ENCODE data around the gene ASCC3.
"Not testable (repeated sequence)": the region's sequence is repeated elsewhere in the genome, so short reads cannot be mapped to it uniquely, and the experiment has no call there.

The ASCC3 gene

DNA sequence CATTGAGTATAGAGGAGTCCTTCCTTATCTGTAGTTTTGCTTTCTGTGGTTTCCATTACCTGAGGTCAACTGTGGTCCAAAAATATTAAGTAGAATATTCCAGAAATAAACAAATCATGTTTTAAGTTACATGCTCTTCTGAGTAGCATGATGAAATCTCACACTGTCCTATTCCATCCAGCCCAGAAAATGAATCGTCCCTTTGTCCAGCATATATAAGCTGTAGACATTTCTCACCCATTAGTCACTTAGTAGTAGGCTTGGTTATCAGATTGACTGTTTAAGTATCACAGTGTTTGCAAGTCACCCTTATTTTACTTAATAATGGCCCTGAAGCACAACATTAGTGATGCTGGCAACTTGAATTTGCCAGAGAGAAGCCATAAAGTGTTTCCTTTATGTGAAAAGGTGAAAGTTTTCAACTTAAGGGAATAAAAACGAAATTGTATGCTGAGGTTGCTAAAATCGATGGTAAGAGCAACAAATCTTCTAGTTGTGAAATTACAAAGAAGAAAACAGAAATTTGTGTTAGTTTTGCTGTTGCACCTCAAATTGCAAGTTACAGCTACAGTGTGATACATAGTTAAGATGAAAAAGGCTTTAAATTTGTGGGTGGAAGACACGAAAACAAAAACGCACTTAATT lies 217.8 kb downstream of the ASCC3 start:
- DNase-seq (ENCODE audit: low read depth) = peak; percentile 27

DNA sequence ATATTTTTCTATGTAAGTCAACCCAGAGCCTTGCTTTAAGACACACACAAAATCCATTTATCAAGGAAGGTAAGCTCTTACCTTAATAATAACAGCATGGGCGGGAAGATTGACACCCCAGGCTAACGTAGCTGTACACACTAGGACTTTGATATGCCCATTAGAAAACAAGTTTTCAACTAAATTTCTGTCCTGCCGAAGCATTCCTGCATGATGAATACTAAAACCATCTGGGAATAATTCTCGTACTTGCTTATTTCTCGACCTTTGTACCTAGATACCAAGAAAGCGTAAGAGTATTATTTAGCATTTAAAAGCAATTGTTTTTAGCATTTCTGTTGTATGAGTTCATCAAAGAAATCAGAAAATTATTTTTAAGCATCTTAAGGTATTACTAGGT lies 218.9 kb downstream of the ASCC3 start:
- no peak for DNase-seq (ENCODE audit: low read depth)

DNA sequence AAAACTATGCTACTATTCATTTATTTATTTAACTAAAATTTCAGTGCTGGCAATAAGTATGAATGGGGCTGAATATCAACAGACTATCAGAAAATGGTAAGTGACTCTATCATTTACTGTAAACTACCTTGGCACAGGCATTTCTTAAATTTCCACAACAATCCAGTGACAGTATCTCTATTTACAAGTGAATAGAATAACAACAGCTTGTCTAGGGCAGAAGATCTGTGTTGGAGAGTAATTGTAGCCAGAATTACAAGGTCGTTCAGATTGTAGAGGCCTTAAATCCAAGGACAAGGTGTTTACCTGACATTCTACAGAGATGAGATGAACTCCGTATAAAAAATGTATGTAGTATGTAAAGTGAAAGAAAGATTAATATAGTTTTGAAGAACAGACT lies 222.6 kb downstream of the ASCC3 start:
- no peak for DNase-seq (ENCODE audit: low read depth)

DNA sequence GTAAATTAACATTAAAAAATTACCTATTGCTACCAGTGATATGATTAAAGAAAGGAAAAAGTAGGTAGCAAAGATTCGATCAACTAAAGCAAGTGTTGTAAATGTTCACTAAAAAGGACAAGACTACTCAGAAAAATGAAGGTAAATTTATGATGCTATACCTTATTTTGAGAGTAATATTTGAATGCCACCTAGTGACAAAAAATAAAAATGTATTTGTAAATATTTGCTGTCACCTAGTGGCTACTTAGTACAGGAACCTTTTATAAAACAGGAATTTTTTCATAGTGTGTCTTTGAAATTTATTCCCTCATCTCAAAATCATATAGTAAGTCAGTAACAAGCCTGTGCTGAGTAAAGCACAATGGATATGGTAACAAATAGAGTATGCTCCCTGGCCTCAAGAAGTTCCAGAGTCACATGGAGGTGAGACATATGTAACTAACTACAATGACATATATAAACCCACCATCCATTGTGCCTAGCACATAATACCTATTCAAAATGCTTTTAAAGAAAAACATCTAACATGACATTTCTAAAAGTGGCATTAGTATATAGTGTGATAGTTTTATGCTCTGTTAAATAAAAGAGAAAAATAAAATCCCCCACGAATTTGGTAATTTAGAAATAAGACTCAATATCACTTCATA lies 223.3 kb downstream of the ASCC3 start:
- DNase-seq (ENCODE audit: low read depth) = no peak

DNA sequence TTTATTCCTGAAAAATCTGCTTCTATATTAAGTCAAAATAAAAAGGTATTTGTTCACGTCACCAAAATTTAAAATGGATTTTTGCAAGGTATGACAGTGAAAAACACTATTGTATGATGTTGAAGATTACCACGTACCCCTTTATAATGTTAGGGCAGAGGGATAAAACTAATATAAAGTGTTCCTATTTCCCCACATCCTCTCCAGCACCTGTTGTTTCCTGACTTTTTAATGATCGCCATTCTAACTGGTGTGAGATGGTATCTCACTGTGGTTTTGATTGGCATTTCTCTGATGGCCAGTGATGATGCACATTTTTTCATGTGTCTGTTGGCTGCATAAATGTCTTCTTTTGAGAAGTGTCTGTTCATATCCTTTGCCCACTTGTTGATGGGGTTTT lies 240.0 kb downstream of the ASCC3 start:
- not testable (repeated sequence) for DNase-seq (ENCODE audit: low read depth)

DNA sequence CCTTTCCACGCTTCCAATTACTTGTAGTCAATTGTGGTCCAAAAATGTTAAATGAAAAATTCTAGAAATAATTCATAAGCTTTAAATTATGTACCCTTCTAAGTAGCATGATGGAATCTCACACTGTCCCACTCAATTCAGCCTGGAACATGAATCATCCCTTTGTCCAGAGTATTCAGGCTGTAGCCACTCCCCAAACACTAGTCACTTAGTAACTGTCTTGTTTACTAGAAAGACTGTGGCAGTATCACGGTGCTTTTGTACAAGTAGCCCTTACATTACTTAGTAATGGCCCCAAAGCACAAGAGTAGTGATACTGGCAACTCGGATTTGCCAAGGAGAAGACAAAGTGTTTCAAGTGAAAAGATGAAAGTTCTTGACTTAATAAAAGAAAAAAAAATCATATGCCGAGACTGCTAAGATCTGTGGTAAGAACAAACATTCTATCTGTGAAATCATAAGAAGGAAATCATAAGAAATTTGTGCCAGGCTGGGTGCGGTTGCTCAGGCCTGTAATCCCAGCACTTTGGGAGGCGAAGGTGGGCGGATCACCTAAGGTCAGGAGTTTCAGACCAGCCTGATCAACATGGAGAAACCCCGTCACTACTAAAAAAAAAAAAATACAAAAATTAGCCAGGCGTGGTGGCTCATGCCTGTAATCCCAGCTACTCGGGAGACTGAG lies 247.9 kb downstream of the ASCC3 start:
- peak; percentile 83 for DNase-seq (ENCODE audit: low read depth)

DNA sequence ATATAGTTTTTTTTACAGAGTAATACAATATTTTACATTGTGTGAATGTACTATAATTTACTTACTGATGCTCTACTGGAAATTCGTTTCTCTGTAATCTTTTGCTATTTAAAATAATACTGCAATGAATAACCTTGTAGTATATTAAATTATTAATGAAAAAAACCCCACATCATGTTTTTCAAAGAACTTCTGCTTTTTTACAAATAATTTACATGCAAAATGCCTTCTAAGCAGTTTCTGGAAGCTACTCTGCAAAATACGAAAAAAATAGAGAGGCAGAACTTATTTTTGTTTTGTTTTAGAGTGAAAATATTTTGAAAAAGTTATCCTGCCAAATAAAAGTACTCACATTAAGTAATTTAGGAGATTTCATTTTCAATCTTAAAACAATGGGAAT lies 250.6 kb downstream of the ASCC3 start:
- DNase-seq (ENCODE audit: low read depth) = no peak

DNA sequence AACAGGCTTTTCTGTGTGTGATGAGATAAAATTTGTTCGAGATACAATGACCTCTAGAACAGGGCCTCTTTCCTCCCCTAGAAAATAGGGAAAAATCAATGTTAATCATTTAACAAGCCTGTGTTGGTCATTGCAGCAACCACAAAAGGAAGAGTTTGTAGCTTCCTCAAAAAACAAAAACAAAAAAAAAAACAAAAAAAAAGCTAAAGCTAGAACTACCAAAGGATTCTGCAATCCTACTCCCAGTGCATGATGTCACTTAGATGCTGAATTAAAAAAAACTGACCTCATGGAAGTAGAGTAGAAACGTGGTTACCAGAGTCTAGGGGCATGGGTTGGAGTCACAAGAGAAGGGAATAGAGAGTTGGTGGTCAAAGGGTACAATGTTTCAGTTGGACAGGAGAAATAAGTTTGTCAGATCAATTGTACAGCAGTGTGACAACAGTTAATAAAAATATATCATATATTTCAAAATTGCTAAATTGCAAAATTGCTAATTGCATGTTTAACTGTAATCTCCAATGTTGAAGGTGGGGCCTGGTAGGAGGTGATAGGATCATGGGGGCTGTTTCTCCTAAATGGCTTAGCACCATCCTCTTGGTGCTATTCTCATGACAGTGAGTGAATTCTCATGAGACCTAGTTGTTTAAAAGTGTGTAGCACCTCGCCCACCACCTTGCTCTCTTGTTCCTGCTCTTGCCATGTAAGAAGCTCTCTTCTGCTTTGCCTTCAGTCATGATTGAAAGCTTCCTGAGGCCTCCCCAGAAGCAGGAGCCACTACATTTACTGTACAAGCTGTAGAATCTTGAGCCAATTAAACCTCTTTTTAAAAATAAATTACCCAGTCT lies 253.0 kb downstream of the ASCC3 start:
- DNase-seq (ENCODE audit: low read depth) = no peak

DNA sequence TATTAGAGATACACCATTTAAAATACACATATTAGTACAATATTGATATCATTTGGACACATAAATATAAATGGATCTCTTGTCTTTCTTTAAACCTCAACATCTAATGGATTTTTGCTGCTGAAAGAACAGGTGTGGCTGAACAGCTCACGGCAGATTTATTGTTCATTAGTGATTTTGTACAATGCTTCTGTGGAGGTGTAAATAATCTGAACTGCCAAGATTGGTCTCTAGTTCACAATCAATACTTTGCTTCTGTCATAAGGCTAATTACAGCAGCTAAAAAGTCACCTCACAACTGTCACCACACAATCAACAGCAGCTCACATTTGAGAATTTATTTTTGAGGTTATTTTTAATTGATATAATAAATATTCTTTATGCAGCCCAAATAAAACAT lies 254.4 kb downstream of the ASCC3 start:
- no peak for DNase-seq (ENCODE audit: low read depth)

DNA sequence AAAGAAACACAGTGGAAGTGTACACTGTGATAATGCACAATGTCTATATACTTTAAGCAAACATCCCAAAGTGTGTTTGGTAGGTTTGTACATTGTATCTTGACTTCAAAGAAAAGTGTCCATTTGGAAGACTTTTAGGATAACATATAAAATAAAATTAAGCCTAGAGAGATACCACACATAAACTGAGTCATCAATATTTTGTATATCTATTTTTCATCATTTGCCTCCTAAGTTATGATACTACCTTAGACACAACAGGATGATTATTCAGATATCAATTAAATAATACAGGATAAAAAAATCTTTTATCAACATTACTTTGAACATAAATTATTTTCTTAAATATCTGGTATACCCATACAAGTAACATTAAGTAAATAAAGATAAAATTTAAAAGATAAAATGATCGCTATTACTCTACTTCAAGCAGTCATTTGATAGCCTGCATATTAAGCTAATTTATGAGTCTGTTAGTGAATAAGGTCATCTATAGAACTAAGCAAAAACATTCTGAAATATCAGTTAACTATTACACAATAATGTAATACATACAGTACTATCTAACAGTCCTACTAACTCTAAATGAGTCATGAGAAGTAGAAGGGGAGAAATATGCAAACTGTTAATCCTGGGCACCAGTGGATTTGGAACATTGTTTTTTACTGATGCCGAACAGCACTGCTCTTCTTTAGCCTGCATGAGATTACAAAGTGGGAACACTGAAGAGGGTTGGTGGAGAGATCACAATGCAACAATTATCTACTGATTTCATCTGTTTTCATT lies 258.0 kb downstream of the ASCC3 start:
- DNase-seq (ENCODE audit: low read depth) = no peak

DNA sequence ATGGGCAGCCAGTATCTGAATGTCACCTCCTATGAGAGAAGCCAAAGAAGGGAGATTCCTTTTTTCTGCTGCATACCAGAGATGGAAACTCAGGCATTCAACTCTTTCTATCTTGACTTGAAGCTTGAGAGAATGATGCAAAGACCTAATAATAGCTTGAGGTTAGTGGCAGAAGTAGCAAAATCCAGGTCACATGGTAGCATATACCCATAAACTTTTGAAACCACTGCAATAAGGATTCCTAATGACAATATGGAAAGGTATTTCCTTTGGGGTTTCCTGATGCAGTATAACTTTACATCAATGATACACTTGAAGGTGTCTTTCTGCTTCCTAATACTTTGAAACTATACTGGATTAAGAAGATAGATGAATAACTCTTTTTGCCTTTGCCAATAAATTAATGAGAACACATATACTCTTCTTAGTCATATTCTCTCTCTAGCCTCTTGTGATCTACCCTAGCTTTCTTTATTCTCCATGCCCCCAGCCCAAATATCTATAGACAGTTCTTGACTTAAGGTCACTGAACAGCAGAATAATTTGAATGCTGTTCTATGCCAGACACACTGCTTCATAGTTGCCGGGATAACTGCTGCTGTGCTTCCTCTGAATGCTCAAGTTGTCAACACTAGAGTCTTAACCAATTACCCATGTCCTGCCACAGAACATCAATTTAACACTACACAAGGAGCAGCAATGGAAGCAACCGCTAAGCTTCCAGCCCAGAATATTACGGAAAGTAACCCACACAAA lies 260.9 kb downstream of the ASCC3 start:
- peak; percentile 7 for DNase-seq (ENCODE audit: low read depth)

DNA sequence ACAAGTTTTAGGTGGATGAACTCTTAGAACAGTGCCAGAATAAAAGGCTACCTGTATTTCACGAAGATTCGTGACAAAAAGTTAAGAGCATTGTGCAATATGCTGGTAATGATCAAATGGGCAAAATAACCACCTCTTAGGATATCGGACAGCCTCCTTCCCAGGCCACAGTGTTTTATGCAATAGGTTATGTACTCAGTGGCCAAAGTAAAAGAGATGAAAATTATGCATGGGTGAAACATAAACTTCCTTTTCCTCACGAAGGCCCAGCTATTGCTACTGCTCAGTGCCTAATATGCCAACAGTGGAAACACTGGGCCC lies 262.8 kb downstream of the ASCC3 start:
- DNase-seq (ENCODE audit: low read depth) = no peak

DNA sequence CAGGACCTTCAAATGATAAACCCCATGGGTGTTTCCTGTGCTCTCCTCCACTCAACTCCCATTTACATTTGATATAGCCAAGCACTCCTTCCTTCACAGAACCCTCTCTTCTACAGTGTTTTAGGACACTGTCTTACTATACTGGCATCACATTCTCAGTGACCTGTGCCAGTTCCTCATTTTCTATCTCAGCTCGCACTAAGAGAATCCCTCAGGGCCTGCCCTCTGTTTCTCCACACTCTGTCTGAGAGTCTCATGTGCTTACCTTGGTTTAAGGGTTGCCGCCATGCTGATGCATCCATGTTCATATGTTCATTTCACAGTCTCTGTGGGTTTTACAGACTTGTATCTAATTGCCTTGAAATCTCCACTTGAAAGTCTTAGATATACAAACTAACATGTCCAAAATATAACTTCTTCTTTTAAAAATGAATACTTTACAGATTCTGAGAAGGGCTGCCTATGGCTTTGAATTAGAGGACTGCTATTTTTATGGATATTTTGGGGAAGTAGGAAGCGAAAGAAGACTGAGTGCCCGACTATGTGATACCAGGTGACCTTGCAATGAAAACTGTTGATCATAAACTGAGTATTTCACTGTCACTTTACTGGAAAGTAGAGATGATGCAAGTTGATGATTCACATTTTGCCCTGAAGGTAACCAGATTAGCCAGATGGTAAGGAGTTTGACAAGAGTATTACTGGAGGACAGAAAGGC lies 263.3 kb downstream of the ASCC3 start:
- no peak for DNase-seq (ENCODE audit: low read depth)

DNA sequence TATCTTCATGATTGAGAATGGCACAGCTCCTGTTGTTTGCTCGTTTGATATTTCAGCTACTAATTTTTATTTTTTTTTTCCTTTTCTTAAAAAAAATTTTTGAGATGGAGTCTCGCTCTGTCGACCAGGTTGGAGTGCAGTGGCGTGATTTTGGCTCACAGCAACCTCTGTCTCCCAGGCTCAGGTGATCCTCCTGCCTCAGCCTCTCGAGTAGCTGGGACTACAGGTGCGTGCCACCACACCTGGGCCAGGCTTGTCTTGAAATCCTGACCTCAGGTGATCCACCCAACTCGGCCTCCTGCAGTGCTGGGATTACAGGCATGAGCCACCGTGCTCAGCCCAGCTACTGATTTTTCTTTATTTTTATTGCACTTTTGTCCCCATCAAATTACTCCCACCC lies 266.2 kb downstream of the ASCC3 start:
- DNase-seq (ENCODE audit: low read depth) = no peak

DNA sequence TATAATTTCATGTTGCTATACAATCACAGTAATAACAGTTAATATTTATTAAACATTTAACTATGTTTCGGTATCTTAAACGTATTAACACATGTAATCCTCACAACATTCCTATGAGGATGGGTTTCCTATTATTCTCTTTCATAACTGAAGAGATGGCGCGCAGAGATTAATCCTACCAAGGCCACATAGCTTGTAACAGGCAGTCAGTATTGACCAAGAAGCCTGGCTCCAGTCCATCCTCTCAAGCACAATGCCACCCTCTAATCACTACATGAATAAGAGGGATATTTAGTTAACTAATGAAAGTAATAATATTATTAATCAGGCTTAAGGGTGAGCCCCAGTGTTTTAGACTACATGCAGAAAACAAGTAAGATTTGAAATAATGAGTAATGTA lies 266.7 kb downstream of the ASCC3 start:
- no peak for DNase-seq (ENCODE audit: low read depth)

DNA sequence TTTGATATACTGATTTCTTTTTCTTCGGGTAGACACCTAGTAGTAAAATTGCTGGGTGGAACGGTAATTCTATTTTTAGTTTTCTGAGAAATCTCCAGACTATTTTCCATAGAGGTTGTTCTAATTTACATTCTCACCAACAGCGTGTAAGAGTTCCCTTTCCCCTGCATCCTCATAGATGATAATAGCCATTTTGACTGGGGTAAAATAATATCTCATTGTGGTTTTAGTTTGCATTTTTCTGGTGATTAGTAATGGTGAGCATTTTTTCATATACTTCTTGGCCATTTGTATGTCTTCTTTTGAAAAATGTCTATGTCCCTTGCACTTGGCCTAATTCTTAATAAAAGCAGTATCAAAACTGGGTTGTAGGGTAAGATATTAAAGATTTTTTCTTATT lies 267.5 kb downstream of the ASCC3 start:
- DNase-seq (ENCODE audit: low read depth) = no peak

DNA sequence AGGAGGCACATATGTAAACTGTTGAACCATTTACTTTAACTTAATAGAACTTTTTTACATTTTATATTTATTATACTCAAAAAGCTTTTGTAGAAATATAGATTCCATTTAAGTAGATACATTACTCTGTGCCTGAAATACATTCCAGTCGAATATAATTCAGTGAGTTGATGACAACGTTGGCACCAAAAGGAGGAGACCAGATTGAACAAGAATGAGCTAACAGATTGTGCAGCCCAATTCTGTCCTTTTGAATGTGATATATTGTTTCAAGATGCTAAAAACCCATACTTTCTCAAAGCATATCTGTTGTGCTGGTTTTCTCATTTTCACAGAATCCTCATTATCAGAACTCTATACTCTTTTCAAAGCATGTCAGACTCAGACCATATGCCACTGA lies 269.0 kb downstream of the ASCC3 start:
- no peak for DNase-seq (ENCODE audit: low read depth)

DNA sequence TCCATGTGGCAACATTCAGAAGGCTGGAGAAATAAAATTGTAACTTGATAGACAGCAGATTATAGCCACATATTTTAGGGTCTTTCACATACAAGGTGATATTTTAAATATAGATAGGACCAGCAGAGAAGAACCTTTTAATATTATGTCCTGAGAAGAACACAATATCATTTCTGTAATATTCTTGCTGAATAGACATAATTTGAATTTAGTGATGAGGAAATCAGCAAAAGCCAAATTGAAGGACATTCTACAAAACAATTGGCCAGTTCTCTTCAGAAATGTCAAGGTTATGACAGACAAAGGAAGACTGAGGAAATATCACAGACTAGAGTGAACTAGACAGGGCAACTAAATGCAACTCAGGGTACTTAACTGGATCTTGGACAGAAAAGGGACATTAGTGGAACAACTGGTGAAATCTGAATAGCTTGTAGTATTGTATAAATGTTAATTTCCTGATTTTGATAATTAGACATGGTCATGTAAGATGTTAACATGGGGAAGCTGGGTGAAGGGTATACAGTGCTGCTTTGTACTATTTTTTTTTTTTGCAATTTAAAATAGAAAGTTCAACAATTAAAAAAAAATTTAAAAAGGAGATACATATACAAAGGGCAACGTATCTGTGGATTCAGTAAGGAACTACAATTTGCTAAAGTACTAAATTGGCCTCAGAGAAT lies 281.9 kb downstream of the ASCC3 start:
- DNase-seq (ENCODE audit: low read depth) = no peak

DNA sequence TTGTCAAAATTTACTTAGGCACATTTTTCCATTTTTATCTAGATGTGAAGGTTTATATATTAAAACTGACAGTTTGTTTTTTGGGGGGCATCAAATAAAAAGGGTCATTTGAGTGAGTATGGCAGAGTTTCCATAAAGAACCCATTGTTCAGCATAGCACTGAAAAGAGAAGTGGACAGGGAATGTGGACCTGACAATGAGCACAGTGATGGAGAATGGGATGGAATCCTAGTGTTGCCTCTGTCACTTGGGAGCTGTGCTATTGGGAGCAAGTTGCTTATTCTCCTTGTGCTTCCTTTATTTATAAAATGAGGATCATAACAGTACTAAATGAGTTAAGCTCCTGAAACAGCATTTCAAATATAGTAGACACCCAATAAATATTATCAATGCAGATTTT lies 285.7 kb downstream of the ASCC3 start:
- no peak for DNase-seq (ENCODE audit: low read depth)

DNA sequence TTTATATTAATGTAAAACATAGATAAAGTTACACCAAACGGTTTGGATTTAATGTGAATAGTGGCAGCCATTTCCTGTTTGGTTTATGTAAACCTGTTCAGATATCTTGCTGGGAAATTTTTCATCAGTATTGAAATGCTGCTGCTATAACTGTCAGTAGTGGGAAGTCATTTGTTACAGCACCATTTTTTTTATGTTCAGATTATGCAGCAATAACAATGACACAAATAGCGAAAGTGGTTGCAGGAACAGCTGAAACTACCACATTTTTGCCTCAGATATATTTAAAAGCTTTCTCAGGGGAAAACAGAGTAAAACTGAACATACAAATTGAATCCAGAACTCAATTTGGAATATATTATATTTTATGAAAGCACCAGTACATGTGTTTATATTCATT lies 287.6 kb downstream of the ASCC3 start:
- no peak for DNase-seq (ENCODE audit: low read depth)
